Ishikawa (cell line): ENCODE data around the gene CD68.
A peak's percentile ranks its signal among the peaks of the same experiment; 100 is the strongest.

Experiments
- EGR1 ChIP-seq: IDR thresholded peaks from 2 replicates; pipeline ENCODE4 v1.6.1; 2012
- MAX ChIP-seq: IDR thresholded peaks from 2 replicates; pipeline ENCODE4 v1.6.1; 2012
- NFIC ChIP-seq: IDR thresholded peaks from 2 replicates; pipeline ENCODE4 v1.6.1; 2012
- RAD21 ChIP-seq: IDR thresholded peaks from 2 replicates; pipeline ENCODE4 v1.6.1; 2012; ENCODE audit warnings: low read depth
- TAF1 ChIP-seq: IDR thresholded peaks from 2 replicates; pipeline ENCODE4 v1.6.1; 2012; ENCODE audit warnings: low read depth, mild to moderate bottlenecking
- YY1 ChIP-seq: IDR thresholded peaks from 2 replicates; pipeline ENCODE4 v1.6.1; 2012; ENCODE audit warnings: low read depth
- ZBTB7A ChIP-seq: IDR thresholded peaks from 2 replicates; pipeline ENCODE4 v1.6.1; 2012; ENCODE audit warnings: low read depth
- TF ChIP-seq, protein P1 (sequence below): IDR thresholded peaks from 2 replicates; pipeline ENCODE4 v1.6.1; 2012; ENCODE audit warnings: low read depth, mild to moderate bottlenecking

- TF ChIP-seq TAF1, result peak; percentile 88
- TF ChIP-seq EGR1, result no peak; the same call in 1 of the 2 replicates
- TF ChIP-seq YY1, result peak; percentile 90
- no peak for TF ChIP-seq ZBTB7A
- TF ChIP-seq NFIC, result peak; percentile 3; the same call in 1 of the 2 replicates
- TF ChIP-seq RAD21, result no peak
- no peak for TF ChIP-seq MAX
- TF ChIP-seq, protein P1, sequence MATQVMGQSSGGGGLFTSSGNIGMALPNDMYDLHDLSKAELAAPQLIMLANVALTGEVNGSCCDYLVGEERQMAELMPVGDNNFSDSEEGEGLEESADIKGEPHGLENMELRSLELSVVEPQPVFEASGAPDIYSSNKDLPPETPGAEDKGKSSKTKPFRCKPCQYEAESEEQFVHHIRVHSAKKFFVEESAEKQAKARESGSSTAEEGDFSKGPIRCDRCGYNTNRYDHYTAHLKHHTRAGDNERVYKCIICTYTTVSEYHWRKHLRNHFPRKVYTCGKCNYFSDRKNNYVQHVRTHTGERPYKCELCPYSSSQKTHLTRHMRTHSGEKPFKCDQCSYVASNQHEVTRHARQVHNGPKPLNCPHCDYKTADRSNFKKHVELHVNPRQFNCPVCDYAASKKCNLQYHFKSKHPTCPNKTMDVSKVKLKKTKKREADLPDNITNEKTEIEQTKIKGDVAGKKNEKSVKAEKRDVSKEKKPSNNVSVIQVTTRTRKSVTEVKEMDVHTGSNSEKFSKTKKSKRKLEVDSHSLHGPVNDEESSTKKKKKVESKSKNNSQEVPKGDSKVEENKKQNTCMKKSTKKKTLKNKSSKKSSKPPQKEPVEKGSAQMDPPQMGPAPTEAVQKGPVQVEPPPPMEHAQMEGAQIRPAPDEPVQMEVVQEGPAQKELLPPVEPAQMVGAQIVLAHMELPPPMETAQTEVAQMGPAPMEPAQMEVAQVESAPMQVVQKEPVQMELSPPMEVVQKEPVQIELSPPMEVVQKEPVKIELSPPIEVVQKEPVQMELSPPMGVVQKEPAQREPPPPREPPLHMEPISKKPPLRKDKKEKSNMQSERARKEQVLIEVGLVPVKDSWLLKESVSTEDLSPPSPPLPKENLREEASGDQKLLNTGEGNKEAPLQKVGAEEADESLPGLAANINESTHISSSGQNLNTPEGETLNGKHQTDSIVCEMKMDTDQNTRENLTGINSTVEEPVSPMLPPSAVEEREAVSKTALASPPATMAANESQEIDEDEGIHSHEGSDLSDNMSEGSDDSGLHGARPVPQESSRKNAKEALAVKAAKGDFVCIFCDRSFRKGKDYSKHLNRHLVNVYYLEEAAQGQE, result no peak
Observed at GRCh38 chr17:7572588-7573323, 6.7 kb upstream of the CD68 start.
